Stomach (tissue), 4 donors: ENCODE data around the gene EEA1.

Source experiments
- CTCF ChIP-seq, 7 experiments: fragments of 450-650 bp in 4 of 7; fragments of 200-600 bp in 3 of 7; sonication (generic) in 3 of 7; IDR thresholded peaks; one replicate each; pipeline ENCODE4 v1.5.1; 2016 to 2019; ENCODE audit warnings: antibody characterized with exemption in 7 of 7, control low read depth in 2 of 7, mild to moderate bottlenecking in 1 of 7
- POLR2AphosphoS5 ChIP-seq, 3 donors: sonication (generic); formaldehyde crosslinking; IDR thresholded peaks; one replicate each; pipeline ENCODE4 v1.6.1; 2016; ENCODE audit warnings: antibody characterized with exemption in 3 of 3

DNA sequence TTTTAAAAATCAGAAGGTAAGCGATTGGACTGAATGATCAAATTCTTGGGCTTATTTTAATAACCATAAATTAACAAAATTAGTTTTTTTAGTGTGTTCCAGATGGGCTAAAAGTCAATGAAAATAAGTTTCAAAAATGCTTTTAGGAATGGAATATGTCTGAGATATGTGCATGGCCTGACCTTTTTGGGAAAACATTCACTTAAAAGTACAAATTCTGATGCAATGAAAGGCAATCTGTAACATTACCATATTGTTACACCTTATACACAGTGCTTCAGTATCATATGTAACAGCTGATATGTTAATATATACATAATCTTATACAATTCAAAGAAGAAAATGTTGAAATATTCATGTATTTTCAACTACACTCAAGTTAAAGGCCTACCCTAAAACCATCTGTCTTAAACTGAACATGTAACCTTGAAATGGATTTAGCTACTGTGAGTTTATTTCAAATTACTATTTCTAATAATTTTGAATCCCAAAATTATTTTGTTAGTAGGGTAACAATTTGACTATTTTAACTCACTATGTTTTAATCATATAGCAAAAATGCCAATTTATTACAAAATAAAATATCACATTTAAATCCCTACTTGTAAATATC, 84.8 kb downstream of the EEA1 start:
- TF ChIP-seq CTCF (IDR thresholded peaks at IDR 0.05) (no peak), POLR2AphosphoS5 (IDR thresholded peaks at IDR 0.05) (no peak)
